CD14-positive monocyte (primary cell): ENCODE results near the gene CES1. TPM values are rescaled to one million over a fixed set of nuclear protein-coding genes. Genes with fewer than 3 reads are reported as not detected.
"Not testable (repeated sequence)": the region's sequence is repeated elsewhere in the genome, so short reads cannot be mapped to it uniquely, and the experiment has no call there.

Source experiments
- DNase-seq, 3 donors: peaks; one replicate each; pipeline ENCODE4 v3.0.0-alpha.2; 2011 to 2022
- H2AFZ ChIP-seq: 2 replicates; pipeline ENCODE4 v1.6.0; 2012; ENCODE audit warnings: mild to moderate bottlenecking, low read depth, low read length, inconsistent platforms; ENCODE audit not compliant: insufficient read depth, poor library complexity, severe bottlenecking
- H3K27ac ChIP-seq, 2 donors: 1 replicate in 1 of 2; 2 replicates in 1 of 2; pipeline ENCODE4 v1.5.1; 2012 to 2013; ENCODE audit warnings: low read length in 2 of 2, control low read depth in 1 of 2, inconsistent platforms in 1 of 2, low read depth in 1 of 2, mild to moderate bottlenecking in 1 of 2
- H3K27me3 ChIP-seq, 2 donors: one replicate each; pipeline versions ENCODE4 v1.6.0 to v1.6.1; 2011 to 2013; ENCODE audit warnings: low read length in 2 of 2; ENCODE audit not compliant: control insufficient read depth in 2 of 2, insufficient read depth in 2 of 2
- H3K36me3 ChIP-seq, 2 donors: replicated peaks in 1 of 2; 1 replicate in 1 of 2; 2 replicates in 1 of 2; pipeline versions ENCODE4 v1.5.1 to v1.6.1; 2012 to 2013; ENCODE audit warnings: low read length in 2 of 2, control low read depth in 1 of 2, inconsistent platforms in 1 of 2, mild to moderate bottlenecking in 1 of 2; ENCODE audit not compliant: insufficient read depth in 2 of 2, control insufficient read depth in 1 of 2
- H3K4me1 ChIP-seq, 2 donors: 1 replicate in 1 of 2; 2 replicates in 1 of 2; pipeline versions ENCODE4 v1.5.1 to v1.6.1; 2012 to 2013; ENCODE audit warnings: low read length in 2 of 2, control low read depth in 1 of 2, inconsistent platforms in 1 of 2, mild to moderate bottlenecking in 1 of 2, moderate library complexity in 1 of 2; ENCODE audit not compliant: insufficient read depth in 2 of 2, control insufficient read depth in 1 of 2
- H3K4me2 ChIP-seq: replicated peaks from 2 replicates; pipeline ENCODE3; 2012; ENCODE audit warnings: low read length, moderate library complexity, mild to moderate bottlenecking; ENCODE audit not compliant: poor library complexity, severe bottlenecking; ENCODE audit errors: extremely low read depth
- H3K4me3 ChIP-seq, 3 experiments: fragments of 200-600 bp in 1 of 3; sonication (generic) in 1 of 3; replicated peaks in 1 of 3; 1 replicate in 2 of 3; 2 replicates in 1 of 3; pipeline ENCODE4 v1.5.1; 2011 to 2013; ENCODE audit warnings: low read length in 3 of 3, mild to moderate bottlenecking in 3 of 3, control low read depth in 2 of 3, low read depth in 2 of 3, inconsistent platforms in 1 of 3, moderate library complexity in 1 of 3
- H3K79me2 ChIP-seq: 2 replicates; pipeline ENCODE4 v1.6.0; 2012; ENCODE audit warnings: mild to moderate bottlenecking, control low read depth, inconsistent platforms, low read length, moderate library complexity; ENCODE audit not compliant: insufficient read depth
- H3K9ac ChIP-seq: 2 replicates; pipeline ENCODE4 v1.6.0; 2017; ENCODE audit warnings: low read length, mild to moderate bottlenecking; ENCODE audit not compliant: insufficient read depth, poor library complexity, severe bottlenecking
- H3K9me3 ChIP-seq, 2 donors: replicated peaks in 1 of 2; 1 replicate in 1 of 2; 2 replicates in 1 of 2; pipeline versions ENCODE4 v1.5.1 to v1.6.1; 2012 to 2013; ENCODE audit warnings: low read length in 2 of 2, control low read depth in 1 of 2; ENCODE audit not compliant: control insufficient read depth in 1 of 2, insufficient read depth in 1 of 2
- H4K20me1 ChIP-seq: 2 replicates; pipeline ENCODE4 v1.6.0; 2012; ENCODE audit warnings: mild to moderate bottlenecking, low read length, control low read depth, moderate library complexity; ENCODE audit not compliant: insufficient read depth
- H3K27ac Mint-ChIP-seq, 7 donors: one replicate each; pipeline ENCODE4 v1.8.0; 2020; ENCODE audit warnings: mild to moderate bottlenecking in 7 of 7, mixed read lengths in 7 of 7, moderate library complexity in 6 of 7, inconsistent platforms in 2 of 7
- H3K27me3 Mint-ChIP-seq, 3 donors: one replicate each; pipeline ENCODE4 v1.8.0; 2021 to 2022; ENCODE audit warnings: low read depth in 3 of 3, mild to moderate bottlenecking in 3 of 3, mixed read lengths in 3 of 3, moderate library complexity in 3 of 3, inconsistent platforms in 1 of 3
- H3K36me3 Mint-ChIP-seq, 2 donors: one replicate each; pipeline ENCODE4 v1.8.0; 2020; ENCODE audit warnings: mixed read lengths in 2 of 2, inconsistent platforms in 1 of 2, mild to moderate bottlenecking in 1 of 2
- H3K4me1 Mint-ChIP-seq: one replicate; pipeline ENCODE4 v1.8.0; 2020; ENCODE audit warnings: mild to moderate bottlenecking, mixed read lengths
- H3K4me3 Mint-ChIP-seq, 2 donors: one replicate each; pipeline ENCODE4 v1.8.0; 2020; ENCODE audit warnings: mild to moderate bottlenecking in 2 of 2, mixed read lengths in 2 of 2, moderate library complexity in 1 of 2
- H3K9me3 Mint-ChIP-seq, 7 donors: one replicate each; pipeline ENCODE4 v1.8.0; 2020 to 2022; ENCODE audit warnings: mixed read lengths in 7 of 7, mild to moderate bottlenecking in 6 of 7, moderate library complexity in 6 of 7, inconsistent platforms in 2 of 7
- CTCF ChIP-seq: fragments of 200-600 bp; IDR thresholded peaks from one replicate; pipeline ENCODE4 v1.8.0; 2022; ENCODE audit warnings: antibody characterized with exemption, mild to moderate bottlenecking
- WGBS: methylation state at CpG from one replicate; pipeline ENCODE4 v1.1.5; 2013; ENCODE audit warnings: missing lambda C conversion rate; ENCODE audit not compliant: insufficient coverage; 5-methylcytosine and 5-hydroxymethylcytosine counted together
- intact Hi-C, 2 donors: fragments of 100-400 bp; cut with micrococcal nuclease; formaldehyde crosslinking; loops; one replicate each; pipeline versions ENCODE4 v1.15.0 to v1.15.1; 2023
- polyA plus RNA-seq, 3 donors: library from polyadenylated mRNA; depleted of rRNA in 1 of 3; unstranded in 2 of 3; stranded (reverse) in 1 of 3; fragments of 300-500 nt in 2 of 3; fragments of >200 nt in 1 of 3; fragmentation: Illumina TruSeq in 2 of 3; gene quantifications; 1 replicate in 2 of 3; 2 replicates in 1 of 3; pipeline ENCODE4 v1.2.3, GENCODE V29; 2012 to 2021

CES1 gene
- polyA plus RNA-seq, 3 donors: 38.4 to 190 (median 62.0) TPM

DNA sequence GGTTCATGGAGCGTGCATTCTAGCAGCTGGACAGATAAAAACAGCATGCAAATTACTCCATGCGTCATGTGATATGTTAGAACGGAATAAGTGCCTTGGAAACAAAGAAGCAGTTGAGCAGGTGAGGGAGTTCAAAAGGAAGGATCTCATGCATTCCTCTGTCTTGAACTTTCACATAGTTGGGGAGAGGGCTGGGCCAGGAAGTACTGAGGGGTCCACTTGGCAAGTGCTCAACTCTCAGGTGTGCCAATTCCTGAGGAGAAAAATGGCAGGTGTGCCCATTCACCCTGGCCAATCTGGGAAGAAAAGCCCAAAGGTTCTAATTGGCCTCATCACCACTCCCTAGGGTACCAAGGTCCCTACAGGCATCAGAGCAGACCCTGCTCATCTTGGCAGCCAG, 67.7 kb downstream of the CES1 start:
- intact Hi-C loops: loop anchor here in 1 of 2 donors (1.0 kb wide), 1 partner anchor 63 kb away; no protein-coding TSS in a partner anchor
- H3K36me3 ChIP-seq: no peaks in the 10 kb centered on the region
- H3K27me3 Mint-ChIP-seq: peaks cover 9 to 22% (median 21%) of the 10 kb centered on the region in 3 donors
- no peaks in the 10 kb centered on the region for H3K9me3 ChIP-seq
- no peak overlapping the region for H3K4me3 Mint-ChIP-seq
- no peak overlapping the region for H3K27ac Mint-ChIP-seq
- H3K79me2 ChIP-seq: no peaks in the 10 kb centered on the region
- no peak overlapping the region for H3K4me3 ChIP-seq
- no peak for DNase-seq
- peaks cover 3 to 7% of the 10 kb centered on the region in 2 donors for H3K4me1 ChIP-seq
- 58% methylated on average over 3 of the region's 3 CpGs for WGBS
- H3K36me3 Mint-ChIP-seq: no peaks in the 10 kb centered on the region
- no peaks in the 10 kb centered on the region for H3K27me3 ChIP-seq
- no peak overlapping the region for H3K27ac ChIP-seq
- no peak overlapping the region for H3K9ac ChIP-seq
- no peak overlapping the region for H3K4me2 ChIP-seq
- no peak overlapping the region for H2AFZ ChIP-seq
- no peak for TF ChIP-seq CTCF
- H3K4me1 Mint-ChIP-seq: peaks cover 4% of the 10 kb centered on the region
- H4K20me1 ChIP-seq: no peaks in the 10 kb centered on the region
- H3K9me3 Mint-ChIP-seq: peaks cover 0 to 8% (median 0%) of the 10 kb centered on the region in 7 donors

DNA sequence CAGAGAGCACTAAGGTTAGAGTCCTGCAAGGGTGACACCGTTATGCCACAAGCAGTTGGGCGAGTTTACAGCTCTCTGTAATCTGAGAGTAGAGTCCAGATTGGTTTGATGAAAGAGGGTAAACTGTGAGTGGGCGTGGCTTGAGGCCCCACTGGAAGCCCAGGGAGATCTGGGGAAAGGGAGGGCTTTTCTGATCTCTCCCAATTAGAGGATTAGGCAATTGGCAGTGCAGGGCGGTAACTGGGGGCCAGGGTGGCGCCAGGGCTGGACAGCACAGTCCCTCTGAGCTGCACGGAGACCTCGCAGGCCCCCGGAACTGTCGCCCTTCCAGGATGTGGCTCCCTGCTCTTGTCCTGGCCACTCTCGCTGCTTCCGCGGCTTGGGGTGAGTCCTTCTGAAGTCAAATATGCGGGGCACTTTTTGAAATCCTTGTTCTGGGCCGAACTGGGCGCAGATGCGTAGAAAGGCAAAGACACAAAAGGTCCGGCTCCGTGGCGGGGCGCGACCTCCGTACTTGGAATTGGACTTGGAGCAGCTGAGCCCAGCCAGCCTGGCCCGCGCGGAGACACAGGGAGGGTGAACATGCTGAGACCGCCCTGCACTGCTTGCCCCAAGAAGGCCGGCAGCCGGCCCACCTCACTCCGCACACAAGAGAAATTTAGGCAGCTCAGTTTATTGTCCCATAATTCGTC, 72.4 kb downstream of the CES1 start:
- no peak for DNase-seq
- WGBS: 56% methylated on average over 30 of the region's 30 CpGs
- Histone ChIP-seq H3K79me2 (no peaks in the 10 kb centered on the region), H3K4me1 (peaks cover 18 to 28% of the 10 kb centered on the region in 2 donors), H3K4me3 (peak overlapping the region in 1 of 3 experiments; percentile 49), H3K36me3 (no peaks in the 10 kb centered on the region), H3K9ac (no peak overlapping the region), H2AFZ (peak overlapping the region; percentile 56), H3K9me3 (peaks cover 14 to 22% of the 10 kb centered on the region in 2 donors), H4K20me1 (no peaks in the 10 kb centered on the region), H3K4me2 (peak overlapping the region; percentile 60), H3K27me3 (peaks cover 0 to 3% of the 10 kb centered on the region in 2 donors), H3K27ac (peak overlapping the region; percentile 2 to 37)
- Mint-ChIP-seq H3K4me1 (peaks cover 26% of the 10 kb centered on the region), H3K27me3 (peaks cover 0 to 25% (median 11%) of the 10 kb centered on the region in 3 donors), H3K4me3 (no peak overlapping the region), H3K9me3 (peaks cover 7 to 27% (median 17%) of the 10 kb centered on the region in 7 donors), H3K27ac (peak overlapping the region in 2 of 7 donors; percentile 86 to 88), H3K36me3 (peaks cover 0 to 5% of the 10 kb centered on the region in 2 donors)
- TF ChIP-seq CTCF: no peak
- intact Hi-C loops: no loop called here

DNA sequence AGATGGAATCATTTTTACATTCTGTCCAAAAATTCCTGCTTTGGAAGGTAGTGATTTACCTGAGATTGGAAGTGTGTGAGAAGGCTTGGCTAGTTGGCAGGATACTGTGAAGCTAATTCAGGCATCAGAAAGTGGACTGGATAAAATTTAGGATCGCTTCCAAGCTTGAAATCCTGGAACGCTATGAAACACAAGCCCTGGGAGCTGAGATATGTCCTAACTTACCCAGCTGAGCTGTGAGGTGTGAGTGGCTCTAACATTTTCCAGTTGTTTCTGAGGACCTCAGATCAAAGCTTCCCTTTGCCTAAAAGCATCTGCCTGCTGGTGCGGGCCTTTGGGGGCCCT, 73.0 kb downstream of the CES1 start:
- H2AFZ ChIP-seq, H3K4me3 Mint-ChIP-seq, H3K27ac Mint-ChIP-seq, H3K27me3 ChIP-seq, H3K36me3 ChIP-seq, H4K20me1 ChIP-seq, DNase-seq, H3K9ac ChIP-seq, H3K4me2 ChIP-seq, intact Hi-C loops, H3K79me2 ChIP-seq, H3K4me3 ChIP-seq, H3K36me3 Mint-ChIP-seq, H3K27ac ChIP-seq: not testable (repeated sequence)
- Mint-ChIP-seq H3K9me3 (peaks cover 7 to 27% (median 17%) of the 10 kb centered on the region in 7 donors), H3K4me1 (peaks cover 29% of the 10 kb centered on the region), H3K27me3 (peaks cover 0 to 25% (median 11%) of the 10 kb centered on the region in 3 donors)
- WGBS: 86% methylated on average over 3 of the region's 3 CpGs
- H3K4me1 ChIP-seq: peaks cover 18 to 33% of the 10 kb centered on the region in 2 donors
- peaks cover 14 to 26% of the 10 kb centered on the region in 2 donors for H3K9me3 ChIP-seq
